Hepatocyte (in vitro differentiated cells): Measurements from ENCODE around the gene VSIG10L. TPM values are rescaled to one million over a fixed set of nuclear protein-coding genes. Genes with fewer than 3 reads are reported as not detected.

Experiments
- DNase-seq: peaks from one replicate; pipeline ENCODE4 v3.0.0-alpha.2; 2016; ENCODE audit warnings: low spot score
- H2AFZ ChIP-seq: fragments of 200-600 bp; sonication (generic); 2 replicates; pipeline ENCODE4 v1.6.0; 2016; ENCODE audit warnings: antibody characterized with exemption, mild to moderate bottlenecking
- H3K27ac ChIP-seq: fragments of 200-600 bp; sonication (generic); 2 replicates; pipeline ENCODE4 v1.5.1; 2016; ENCODE audit warnings: mild to moderate bottlenecking
- H3K27me3 ChIP-seq: fragments of 200-600 bp; sonication (generic); 2 replicates; pipeline ENCODE4 v1.6.1; 2016
- H3K36me3 ChIP-seq: fragments of 200-600 bp; sonication (generic); replicated peaks from 2 replicates; pipeline ENCODE4 v1.5.1; 2016; ENCODE audit warnings: low read depth; ENCODE audit not compliant: insufficient read depth
- H3K4me1 ChIP-seq: fragments of 200-600 bp; sonication (generic); 2 replicates; pipeline ENCODE4 v1.5.1; 2016; ENCODE audit warnings: mild to moderate bottlenecking, moderate library complexity; ENCODE audit not compliant: insufficient read depth
- H3K4me2 ChIP-seq: fragments of 200-600 bp; sonication (generic); 2 replicates; pipeline ENCODE4 v1.6.0; 2016
- H3K4me3 ChIP-seq: fragments of 200-600 bp; sonication (generic); 2 replicates; pipeline ENCODE4 v1.5.1; 2016; ENCODE audit warnings: mild to moderate bottlenecking
- H3K79me2 ChIP-seq: fragments of 200-600 bp; sonication (generic); 2 replicates; pipeline ENCODE4 v1.6.0; 2017; ENCODE audit warnings: mild to moderate bottlenecking
- H3K9me2 ChIP-seq: fragments of 200-600 bp; sonication (generic); replicated peaks from 2 replicates; pipeline ENCODE4 v1.6.0; 2017; ENCODE audit warnings: mild to moderate bottlenecking; ENCODE audit not compliant: insufficient read depth
- H3K9me3 ChIP-seq: fragments of 200-600 bp; sonication (generic); 2 replicates; pipeline ENCODE4 v1.5.1; 2016; ENCODE audit warnings: low read depth, mild to moderate bottlenecking
- H4K20me1 ChIP-seq: fragments of 200-600 bp; sonication (generic); 2 replicates; pipeline ENCODE4 v1.6.0; 2016; ENCODE audit warnings: mild to moderate bottlenecking; ENCODE audit not compliant: insufficient read depth, poor library complexity, severe bottlenecking
- EZH2 ChIP-seq: fragments of 200-600 bp; sonication (generic); IDR thresholded peaks from 2 replicates; pipeline ENCODE4 v1.6.1; 2016; ENCODE audit warnings: antibody characterized with exemption, mild to moderate bottlenecking, borderline replicate concordance
- EZH2phosphoT487 ChIP-seq: fragments of 200-600 bp; sonication (generic); IDR thresholded peaks from one replicate; pipeline ENCODE4 v1.6.1; 2018; ENCODE audit warnings: antibody characterized with exemption, mild to moderate bottlenecking, low read depth, moderate library complexity; ENCODE audit not compliant: unreplicated experiment, severe bottlenecking
- WGBS: methylation state at CpG from one replicate; pipeline ENCODE4 v1.1.6; 2016; ENCODE audit warnings: low lambda C conversion rate; ENCODE audit errors: missing lambda C conversion rate; 5-methylcytosine and 5-hydroxymethylcytosine counted together
- polyA plus RNA-seq: library from polyadenylated mRNA; unstranded; fragments of >200 nt; fragmentation: Nextera tagmentation; extraction: Ambion mirVana; gene quantifications from 2 replicates; pipeline ENCODE4 v1.2.1, GENCODE V29; 2016
- total RNA-seq: library from RNA; depleted of rRNA; stranded (reverse); fragments of >200 nt; gene quantifications from 2 replicates; pipeline ENCODE4 v1.2.3, GENCODE V29; 2014
- TF ChIP-seq, protein P1 (sequence below): fragments of 200-600 bp; sonication (generic); IDR thresholded peaks from 2 replicates; pipeline ENCODE4 v1.5.1; 2016; ENCODE audit warnings: antibody characterized with exemption, mild to moderate bottlenecking; ENCODE audit not compliant: poor library complexity

Gene VSIG10L
- total and polyA plus RNA-seq, 2 experiments from 2014 or later: 3.4 to 7.8 TPM

DNA sequence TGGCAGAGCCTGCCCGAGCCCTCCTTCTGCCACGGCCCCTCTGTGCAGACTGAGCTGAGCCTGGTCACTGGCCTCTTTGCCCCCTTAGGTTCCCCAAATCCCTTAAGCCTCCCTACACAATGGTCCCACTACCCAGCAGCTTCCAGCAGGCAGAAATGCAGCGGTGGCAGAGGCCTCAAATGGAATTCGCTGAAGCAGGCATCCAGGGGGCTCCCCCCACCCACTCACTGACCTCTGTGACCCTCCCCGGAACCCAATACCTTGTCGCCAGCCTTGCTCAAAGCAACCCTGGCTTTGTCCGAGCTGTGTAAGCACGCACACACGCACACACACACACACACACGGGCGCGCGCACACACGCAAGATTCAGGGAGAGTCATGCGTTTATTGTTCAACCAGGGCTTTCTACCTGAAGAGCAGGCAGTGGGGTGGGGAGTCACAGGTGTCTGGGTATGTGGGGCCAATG is 46.0 kb upstream of the VSIG10L start, which contains the start of gene LIM2:
Gene LIM2, minus strand, starts transcription at position 51 of the 466 bp plus-strand sequence. CDS start 531 bp downstream, outside the sequence.
- H3K4me2 ChIP-seq: no peak within 1 kb of the TSS

DNA sequence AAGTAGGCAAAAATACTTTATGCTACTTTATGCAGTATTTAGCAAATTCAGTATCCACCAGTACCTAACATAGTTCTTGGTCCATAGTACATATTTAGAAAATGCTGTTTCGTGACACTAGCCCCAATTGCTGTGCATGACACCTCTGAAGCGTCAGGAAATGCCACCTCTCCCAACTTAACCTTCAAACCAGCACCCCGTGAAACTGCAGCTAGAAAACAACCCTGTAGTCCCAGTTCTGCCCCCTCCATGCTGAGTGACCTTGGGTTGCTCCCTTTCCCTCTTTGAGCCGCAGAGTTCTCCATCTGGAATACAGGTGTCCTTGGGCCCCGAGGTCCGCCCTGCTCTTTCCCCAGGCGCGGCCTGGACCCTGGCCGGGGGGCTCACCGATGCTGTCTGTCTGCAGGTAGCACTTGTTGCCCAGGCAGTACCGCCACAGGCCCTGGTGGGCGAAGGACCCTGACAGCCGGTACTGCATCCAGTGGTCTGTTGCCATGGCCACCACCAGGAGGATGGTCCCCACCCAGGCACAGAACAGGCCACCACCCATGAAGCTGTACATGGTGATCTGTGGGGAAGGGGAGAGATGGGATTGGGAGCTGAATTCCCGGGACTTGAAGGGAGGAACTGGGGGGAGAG is 45.1 kb upstream of the VSIG10L start:
- no peak overlapping the region for H3K27ac ChIP-seq
- no peaks in the 10 kb centered on the region for H3K9me2 ChIP-seq
- no peaks in the 10 kb centered on the region for H3K9me3 ChIP-seq
- no peaks in the 10 kb centered on the region for H3K27me3 ChIP-seq
- H2AFZ ChIP-seq: no peak overlapping the region
- no peak overlapping the region for H3K4me3 ChIP-seq
- no peak overlapping the region for H3K4me2 ChIP-seq
- no peaks in the 10 kb centered on the region for H4K20me1 ChIP-seq
- DNase-seq: no peak
- WGBS: 92% methylated on average over 14 of the region's 14 CpGs
- H3K36me3 ChIP-seq: no peaks in the 10 kb centered on the region
- no peak for TF ChIP-seq EZH2phosphoT487
- TF ChIP-seq EZH2: no peak
- TF ChIP-seq, protein P1, sequence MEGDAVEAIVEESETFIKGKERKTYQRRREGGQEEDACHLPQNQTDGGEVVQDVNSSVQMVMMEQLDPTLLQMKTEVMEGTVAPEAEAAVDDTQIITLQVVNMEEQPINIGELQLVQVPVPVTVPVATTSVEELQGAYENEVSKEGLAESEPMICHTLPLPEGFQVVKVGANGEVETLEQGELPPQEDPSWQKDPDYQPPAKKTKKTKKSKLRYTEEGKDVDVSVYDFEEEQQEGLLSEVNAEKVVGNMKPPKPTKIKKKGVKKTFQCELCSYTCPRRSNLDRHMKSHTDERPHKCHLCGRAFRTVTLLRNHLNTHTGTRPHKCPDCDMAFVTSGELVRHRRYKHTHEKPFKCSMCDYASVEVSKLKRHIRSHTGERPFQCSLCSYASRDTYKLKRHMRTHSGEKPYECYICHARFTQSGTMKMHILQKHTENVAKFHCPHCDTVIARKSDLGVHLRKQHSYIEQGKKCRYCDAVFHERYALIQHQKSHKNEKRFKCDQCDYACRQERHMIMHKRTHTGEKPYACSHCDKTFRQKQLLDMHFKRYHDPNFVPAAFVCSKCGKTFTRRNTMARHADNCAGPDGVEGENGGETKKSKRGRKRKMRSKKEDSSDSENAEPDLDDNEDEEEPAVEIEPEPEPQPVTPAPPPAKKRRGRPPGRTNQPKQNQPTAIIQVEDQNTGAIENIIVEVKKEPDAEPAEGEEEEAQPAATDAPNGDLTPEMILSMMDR: no peak
- H3K79me2 ChIP-seq: no peaks in the 10 kb centered on the region
- no peaks in the 10 kb centered on the region for H3K4me1 ChIP-seq

More for the DNA sequence above, 46.0 kb upstream of the VSIG10L start, which contains the start of gene LIM2:
- Histone ChIP-seq H3K27ac (no peak within 1 kb of the TSS), H3K4me3 (no peak within 1 kb of the TSS), H3K9me3 (no peaks in the 10 kb centered on the region), H3K79me2 (no peaks in the 10 kb centered on the region), H4K20me1 (no peaks in the 10 kb centered on the region), H3K36me3 (no peaks in the 10 kb centered on the region), H2AFZ (no peak within 1 kb of the TSS), H3K4me1 (no peaks in the 10 kb centered on the region), H3K9me2 (no peaks in the 10 kb centered on the region), H3K27me3 (no peaks in the 10 kb centered on the region)
- 79% methylated on average over 15 of the region's 15 CpGs for WGBS
- TF ChIP-seq, protein P1: no peak
- no peak for TF ChIP-seq EZH2
- no peak for TF ChIP-seq EZH2phosphoT487
- DNase-seq: no peak

DNA sequence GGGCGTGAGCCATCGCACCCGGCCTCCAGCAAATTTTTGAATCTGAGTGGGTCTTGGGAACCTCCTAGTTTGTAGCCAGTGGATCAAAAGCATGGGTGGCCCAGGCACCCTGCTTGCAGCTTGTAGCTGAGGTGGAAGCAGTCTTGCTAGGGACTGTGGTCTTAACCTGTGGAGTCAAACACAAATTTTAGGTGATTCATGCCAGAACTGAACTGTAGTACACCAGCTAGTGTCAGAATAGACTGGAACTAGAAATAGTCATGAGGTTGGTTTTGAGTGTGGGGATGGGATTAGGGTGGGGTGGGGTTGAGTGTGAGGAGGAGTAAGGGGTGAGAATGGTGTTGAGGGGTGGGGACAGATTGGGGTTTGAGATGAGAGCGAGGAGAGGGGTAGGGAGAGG is 40.1 kb upstream of the VSIG10L start:
- Histone ChIP-seq H3K27me3 (no peaks in the 10 kb centered on the region), H2AFZ (no peak overlapping the region), H3K4me3 (no peak overlapping the region), H3K79me2 (no peaks in the 10 kb centered on the region), H3K27ac (no peak overlapping the region), H3K4me1 (no peaks in the 10 kb centered on the region), H3K9me3 (no peaks in the 10 kb centered on the region), H3K4me2 (no peak overlapping the region), H3K36me3 (no peaks in the 10 kb centered on the region), H4K20me1 (no peaks in the 10 kb centered on the region), H3K9me2 (no peaks in the 10 kb centered on the region)
- TF ChIP-seq EZH2phosphoT487 (no peak), EZH2 (no peak)
- TF ChIP-seq, protein P1: no peak
- 88% methylated on average over 4 of the region's 4 CpGs for WGBS
- DNase-seq: no peak
